Epithelial cell of prostate (primary cell): ENCODE results near the gene BAZ1B.
"Not testable (repeated sequence)": the region's sequence is repeated elsewhere in the genome, so short reads cannot be mapped to it uniquely, and the experiment has no call there.

ENCODE experiments used
- DNase-seq: peaks from one replicate; pipeline ENCODE4 v3.0.0-alpha.2; 2011; ENCODE audit warnings: low read depth, low spot score
- H3K27ac ChIP-seq: fragments of 450-650 bp; 2 replicates; pipeline ENCODE4 v1.5.1; 2017; ENCODE audit warnings: mild to moderate bottlenecking

Gene BAZ1B

DNA sequence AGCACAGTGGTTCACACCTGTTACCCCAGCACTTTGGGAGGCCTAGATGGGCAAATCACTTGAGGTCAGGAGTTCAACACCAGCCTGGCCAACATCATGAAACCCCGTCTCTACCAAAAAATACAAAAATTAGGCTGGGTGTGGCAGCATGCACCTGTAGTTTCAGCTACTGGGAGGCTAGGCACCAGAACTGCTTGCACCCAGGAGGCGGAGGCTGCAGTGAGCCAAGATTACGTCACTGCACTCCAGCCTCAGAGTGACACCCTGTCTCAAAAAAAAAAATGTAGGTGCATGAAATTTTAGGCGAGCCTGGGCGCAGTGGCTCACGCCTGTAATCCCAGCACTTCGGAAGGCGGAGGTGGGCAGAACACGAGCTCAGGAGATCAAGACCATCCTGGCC is 25.7 kb upstream of the BAZ1B start:
- no peak for DNase-seq
- H3K27ac ChIP-seq: no peak overlapping the region

DNA sequence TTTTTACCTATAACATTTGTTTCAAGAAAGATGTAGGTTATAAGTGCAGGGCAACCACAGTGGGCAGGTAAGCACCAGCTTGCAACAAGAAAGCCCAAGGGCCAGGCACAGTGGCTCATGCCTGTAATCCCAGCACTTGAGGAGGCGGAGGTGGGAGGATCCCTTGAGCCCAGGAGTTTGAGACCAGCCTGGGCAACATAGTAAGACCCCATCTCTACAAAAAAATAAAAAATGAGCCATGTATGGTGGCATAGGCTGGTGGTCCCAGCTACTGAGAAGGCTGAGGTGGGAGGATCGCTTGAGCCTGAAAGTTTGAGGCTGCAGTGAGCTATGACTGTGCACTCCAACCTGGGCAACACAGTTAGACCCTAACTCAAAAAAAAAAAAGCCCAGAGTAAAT is 22.6 kb upstream of the BAZ1B start:
- no peak for DNase-seq
- no peak overlapping the region for H3K27ac ChIP-seq

DNA sequence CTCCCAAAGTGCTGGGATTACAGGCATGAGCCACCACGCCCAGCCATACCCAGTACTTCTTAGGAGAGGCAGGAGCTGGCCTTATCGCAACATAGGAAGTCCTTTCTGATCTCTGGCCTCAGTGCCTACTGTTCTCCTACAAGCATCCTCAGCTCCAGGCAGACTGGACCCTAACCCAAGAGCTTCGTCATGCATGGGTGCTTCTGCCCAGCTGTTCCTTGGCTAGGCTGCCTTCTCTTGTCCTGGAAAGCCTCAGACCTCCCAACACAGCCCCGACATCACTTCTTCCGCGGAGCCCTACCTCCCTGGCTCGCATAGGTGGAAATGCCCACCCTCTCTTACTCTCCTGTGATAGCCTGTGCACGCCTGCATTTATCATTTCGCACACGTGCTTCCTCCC is 19.6 kb upstream of the BAZ1B start:
- no peak overlapping the region for H3K27ac ChIP-seq
- no peak for DNase-seq

DNA sequence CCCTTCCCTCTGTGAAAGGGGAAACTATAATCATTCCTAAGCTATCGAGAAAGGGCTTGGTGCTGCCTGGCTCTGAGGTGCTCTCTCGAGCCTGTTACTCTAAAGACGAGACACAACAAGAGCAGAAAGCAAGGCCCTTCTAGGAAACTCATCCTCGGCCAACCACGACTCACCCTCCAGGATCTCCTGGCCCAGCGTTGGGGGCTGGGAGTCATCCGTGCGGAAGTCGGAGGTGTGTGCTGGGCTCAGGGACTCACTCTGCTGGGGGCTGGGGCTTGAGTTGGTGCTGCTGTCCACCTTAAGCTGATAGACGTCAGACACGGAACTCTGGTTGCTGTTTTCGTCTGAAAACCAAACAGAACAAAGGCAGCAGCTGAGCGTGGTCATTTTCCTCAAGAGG is 17.6 kb upstream of the BAZ1B start:
- no peak overlapping the region for H3K27ac ChIP-seq
- DNase-seq: no peak

DNA sequence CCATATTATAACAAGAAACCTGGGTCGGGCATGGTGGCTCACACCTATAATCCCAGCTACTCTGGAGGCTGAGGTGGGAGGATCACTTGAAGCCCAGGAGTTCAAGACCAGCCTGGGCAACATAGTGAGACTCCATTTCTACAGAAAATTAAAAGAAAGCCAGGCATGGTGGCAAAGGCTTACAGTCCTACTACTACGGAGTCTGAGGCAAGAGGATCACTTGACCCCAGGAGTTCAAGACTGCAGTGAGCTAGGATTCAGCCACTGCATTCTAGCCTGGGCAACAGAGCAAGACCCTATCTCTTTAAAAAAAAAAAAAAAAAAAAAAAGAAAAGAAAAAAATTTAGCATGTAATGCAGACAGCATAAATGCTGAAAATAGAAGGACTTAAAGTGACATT is 16.4 kb upstream of the BAZ1B start:
- not testable (repeated sequence) for H3K27ac ChIP-seq, DNase-seq

DNA sequence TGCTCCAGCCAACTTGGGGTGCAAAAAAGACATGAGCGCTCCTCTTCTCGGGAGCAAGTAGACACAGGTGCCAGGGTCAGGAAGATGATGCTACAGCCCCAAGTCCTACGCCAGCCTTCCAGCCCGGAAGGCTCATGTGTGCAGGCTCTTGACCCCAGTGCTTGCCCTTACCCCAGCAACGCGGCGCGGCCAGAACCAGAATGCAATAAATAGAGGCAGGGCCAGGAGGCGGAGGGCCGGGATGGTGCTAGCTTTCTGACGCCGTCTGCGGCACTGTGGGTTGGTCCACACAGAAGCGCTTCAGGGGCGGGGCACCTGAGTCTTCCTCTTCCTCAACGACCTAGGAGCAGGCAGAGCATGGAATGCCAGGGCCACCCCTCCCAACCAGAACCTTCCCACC is 15.0 kb upstream of the BAZ1B start:
- no peak overlapping the region for H3K27ac ChIP-seq
- DNase-seq: no peak

DNA sequence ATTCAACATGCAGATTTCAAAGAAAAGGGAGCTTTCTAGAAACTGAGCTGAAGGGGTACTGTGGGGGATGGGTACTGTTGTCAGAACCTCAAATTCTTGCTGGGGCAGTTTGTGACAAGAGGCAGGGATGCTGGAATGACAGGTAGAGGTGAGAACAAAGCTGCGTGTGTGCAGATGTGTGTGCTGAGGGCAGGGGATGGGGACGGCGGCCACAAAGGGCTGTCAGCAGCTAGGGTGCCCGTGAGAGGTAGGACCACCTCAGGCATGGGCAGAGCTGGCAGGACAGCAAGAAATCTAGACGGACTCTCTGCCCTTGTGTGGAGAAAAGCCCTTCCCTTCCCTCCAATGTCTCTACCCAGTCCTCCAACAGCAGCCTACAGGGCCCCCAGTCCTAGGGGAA is 14.4 kb upstream of the BAZ1B start:
- DNase-seq: no peak
- H3K27ac ChIP-seq: no peak overlapping the region

DNA sequence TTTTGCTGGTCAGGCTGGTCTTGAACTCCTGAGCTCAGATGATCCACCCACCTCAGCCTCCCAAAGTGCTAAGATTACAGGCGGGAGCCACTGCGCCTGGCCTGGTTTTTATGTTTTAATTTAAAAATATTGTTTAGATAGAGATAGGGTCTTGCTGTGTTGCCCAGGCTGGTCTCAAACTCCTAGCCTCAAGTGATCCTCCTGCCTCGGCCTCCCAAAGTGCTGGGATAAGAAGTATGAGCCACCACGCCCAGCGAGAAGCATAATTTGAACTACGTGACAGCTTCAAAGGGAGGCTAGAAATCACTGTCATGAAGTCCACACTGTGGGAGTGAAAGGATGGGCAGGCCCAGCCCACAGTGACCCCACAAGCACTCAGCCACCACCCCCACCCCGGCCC is 13.8 kb upstream of the BAZ1B start:
- H3K27ac ChIP-seq, DNase-seq: not testable (repeated sequence)

DNA sequence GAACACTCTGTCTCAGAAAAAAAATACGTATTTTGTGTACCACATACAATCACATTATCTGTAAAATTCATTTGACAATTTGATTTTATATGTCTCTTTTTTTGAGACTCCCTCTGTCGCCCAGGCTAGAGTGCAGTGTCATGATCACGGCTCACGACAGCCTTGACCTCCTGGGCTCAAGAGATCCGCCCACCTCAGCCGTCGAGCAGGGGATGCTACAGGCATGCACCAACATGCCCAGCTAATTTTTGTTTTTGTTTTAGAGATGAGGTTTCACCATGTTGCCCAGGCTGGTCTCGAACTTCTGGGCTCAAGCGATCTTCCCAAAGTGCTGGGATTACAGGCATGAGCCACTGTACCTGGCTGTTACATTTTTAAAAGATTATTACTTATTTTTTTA is 11.6 kb upstream of the BAZ1B start:
- no peak for DNase-seq
- H3K27ac ChIP-seq: no peak overlapping the region

DNA sequence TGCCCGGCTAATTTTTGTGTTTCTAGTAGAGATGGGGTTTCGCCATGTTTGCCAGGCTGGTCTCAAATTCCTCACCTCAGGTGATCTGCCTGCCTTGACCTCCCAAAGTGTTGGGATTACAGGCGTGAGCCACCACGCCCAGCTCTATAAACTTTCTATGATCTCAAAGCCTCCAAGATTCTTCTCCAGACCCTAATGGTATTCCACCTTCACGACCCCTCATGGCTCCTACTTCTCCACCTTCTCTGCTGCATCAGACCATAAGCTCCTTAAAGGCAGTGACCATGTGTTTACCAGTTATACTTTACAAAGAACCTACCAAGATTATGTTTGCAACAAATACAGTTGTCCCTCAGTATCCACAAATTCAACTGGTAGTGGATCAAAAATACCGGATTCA is 10.1 kb upstream of the BAZ1B start:
- no peak overlapping the region for H3K27ac ChIP-seq
- DNase-seq: no peak

DNA sequence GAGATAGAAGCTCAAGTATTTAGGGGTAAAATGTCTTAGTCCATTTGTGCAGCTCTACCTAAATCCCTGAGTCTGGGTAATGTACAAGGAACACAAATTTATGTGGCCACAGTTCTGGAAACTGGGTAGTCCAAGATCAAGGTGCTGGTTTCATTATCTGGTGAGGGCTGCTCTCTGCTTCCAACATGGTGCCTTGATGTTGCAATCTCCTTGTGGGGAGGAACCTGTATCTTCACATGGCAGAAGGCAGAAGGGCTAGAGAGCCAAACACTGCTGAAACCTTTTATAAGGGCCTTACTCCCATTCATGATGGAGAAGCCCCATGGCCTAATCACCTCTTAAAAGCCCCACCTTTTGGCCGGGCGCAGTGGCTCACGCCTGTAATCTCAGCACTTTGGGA is 8.7 kb upstream of the BAZ1B start:
- no peak for DNase-seq
- no peak overlapping the region for H3K27ac ChIP-seq

DNA sequence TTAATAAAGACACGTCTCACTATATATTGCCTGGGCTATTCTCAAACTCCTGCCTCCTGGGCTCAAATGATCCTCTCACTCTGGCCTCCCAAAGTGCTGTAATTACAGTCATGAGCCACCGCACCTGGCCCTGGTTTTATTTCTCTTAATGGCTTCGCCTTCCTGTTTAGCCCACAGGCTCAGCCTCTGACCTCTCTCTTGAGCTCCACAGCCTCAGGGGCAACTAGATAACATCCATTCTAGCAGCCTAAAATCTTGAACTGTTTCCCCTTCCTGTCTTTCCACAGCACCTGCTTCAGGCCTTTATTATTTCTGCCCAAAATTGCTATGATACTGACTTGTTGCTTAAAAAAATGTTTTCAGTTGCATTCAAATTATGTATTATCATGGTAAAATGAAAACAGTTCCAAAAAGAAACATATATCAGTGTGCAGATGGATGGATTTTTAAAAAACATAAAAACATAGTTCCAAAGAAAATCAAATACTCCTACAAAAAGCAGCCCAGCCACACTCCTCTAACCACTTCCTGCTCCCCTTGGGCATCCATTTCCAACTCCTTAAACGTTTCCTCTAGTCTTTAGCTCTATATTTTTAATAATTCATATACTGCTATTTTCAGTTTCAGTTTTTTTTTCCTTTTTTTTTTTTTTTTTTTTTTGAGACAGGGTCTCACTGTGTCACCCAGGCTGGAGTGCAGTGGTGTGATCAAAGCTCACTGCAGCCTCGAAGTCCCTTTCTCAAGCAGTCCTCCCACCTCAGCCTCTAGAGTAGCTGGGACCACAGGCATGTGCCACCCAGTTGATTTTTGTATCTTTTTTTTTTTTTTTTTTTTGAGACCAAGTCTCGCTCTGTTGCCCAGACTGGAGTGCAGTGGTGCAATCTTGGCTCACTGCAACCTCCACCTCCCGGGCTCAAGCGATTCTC is 5.1 kb upstream of the BAZ1B start:
- no peak overlapping the region for H3K27ac ChIP-seq
- no peak for DNase-seq

DNA sequence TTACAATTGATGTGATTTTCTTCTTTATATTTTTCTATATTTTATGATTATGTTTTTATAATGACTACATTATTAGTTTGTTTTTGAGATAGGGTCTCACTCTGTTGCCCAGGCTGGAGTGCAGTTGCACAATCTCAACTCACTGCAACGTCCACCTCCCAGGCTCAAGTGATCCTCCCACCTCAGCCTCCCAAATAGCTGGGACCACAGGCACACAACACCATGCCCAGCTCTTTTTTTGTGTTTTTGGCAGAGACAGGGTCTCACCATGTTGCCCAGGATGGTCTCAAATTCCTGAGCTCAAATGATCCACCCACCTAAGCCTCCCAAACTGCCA is 4.0 kb upstream of the BAZ1B start:
- not testable (repeated sequence) for H3K27ac ChIP-seq, DNase-seq

DNA sequence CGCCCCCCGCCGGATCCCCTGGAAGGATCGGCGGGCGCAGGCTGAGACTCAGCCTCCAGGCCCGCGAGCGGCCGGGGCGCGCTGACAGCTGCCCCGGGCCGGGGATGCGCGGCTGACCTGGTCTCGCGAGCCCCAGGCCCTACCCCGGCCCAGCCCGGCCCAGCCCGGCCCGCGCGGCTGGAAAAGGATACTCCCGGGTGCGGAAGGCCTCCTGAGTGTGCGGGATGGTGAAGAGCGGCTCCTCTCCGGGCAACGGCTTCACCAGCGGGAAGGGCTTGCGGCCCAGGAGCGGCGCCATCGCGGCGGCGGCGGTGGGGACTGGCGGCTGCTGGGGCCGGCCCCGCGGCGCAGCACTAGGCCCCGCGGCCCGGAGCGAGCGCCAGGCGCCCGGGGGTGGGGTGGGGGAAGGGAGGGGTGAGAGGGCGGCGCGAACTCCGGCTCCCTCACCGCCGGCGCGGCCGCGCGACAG is 423 bp downstream of the BAZ1B start:
- no peak for DNase-seq
- H3K27ac ChIP-seq: peak overlapping the region; percentile 77

DNA sequence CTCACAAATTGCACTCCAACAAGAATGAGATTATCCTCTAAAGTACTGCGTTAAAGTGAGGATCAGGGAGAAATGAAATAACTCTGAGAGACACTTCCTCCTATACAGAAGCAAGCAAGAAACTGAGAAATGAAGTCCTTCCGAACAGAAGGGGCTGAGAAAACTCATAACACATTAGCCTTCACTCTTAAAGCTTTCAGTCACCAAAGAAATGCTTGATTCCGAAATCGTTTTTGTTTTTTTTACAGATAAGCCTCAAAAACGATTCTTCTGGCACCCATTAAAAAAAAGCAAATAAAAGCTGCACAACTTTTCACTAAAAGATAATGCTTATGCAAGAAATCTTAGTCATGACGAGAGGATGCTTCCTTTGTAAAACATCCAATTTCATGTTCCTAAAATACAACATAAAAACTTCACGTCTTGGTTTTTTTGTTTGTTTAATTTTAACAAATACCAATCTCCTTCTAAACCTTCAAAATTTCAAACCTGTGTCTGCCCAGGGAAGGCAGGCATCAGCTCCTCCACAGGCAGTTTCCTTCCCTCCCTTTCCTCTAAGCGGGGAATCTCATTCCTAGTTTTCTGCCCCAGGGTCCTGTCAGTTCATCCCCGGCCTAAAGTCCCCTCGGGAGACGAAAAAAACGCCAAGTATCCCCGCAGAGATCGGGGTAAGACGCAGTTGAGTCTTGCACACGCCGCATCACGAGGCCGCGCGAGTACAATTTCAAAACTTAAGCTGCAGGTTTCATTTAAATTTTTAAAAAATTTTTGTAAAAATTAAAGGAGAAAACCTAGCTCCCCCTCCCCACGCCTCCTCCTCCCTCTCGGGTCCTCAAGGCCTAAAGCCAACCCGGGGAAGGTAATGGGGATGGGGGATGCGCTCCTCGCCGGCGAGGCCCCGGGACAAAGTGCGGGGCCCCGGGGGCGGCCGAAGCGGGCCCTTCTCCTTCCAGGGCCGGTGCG is 1.1 kb downstream of the BAZ1B start:
- peak overlapping the region; percentile 77 for H3K27ac ChIP-seq
- no peak for DNase-seq

DNA sequence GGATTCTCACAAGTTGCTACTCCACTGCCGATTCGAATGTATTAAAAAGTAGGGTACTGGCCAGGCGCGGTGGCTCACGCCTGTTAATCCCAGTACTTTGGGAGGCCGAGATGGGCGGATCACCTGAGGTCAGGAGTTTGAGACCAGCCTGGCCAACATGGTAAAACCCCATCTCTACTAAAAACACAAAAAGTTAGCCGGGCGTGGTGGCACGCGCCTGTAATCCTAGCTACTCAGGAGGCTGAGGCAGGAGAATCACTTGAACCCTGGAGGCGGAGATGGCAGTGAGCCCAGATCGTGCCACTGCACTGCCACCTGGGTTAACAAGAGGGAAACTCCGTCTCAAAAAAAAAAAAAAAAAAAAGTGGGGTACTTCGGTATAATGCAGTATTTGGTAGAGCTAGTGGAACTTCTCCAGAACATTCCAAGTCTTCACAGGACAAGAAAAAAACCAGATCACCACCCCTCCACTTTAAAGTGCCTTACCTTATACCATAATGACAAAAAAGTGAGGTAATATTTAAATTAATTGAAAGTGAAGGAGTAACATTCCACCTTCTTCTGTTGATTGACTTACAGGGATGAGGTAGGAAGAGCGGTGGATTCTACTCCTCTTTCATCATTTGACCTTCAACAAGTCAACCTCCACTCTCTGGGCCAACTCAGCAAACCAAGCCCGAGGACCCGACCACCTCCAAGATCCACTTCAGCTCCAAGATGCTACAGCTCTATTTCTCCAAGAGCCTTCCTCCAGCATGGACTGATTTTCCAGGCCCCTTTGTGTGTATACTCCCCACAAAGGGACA is 2.0 kb downstream of the BAZ1B start:
- DNase-seq: no peak

DNA sequence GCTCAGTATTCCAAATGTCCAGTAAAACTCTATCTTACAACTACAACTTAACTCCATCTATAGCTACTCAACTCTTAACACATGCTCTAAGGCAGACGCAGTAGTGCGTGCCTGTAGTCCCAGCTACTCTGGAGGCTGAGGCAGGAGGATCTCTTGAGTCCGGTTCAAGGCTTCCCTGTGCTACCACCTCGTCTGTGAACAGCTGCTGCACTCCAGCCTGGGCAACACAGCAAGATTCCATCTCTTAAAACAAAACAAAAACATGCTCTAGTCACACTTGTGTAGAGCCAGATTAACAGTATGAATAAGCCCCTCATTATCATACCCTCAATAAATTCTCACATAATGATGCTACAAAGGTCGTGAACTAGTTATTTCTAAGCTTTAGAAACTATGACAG is 3.6 kb downstream of the BAZ1B start:
- no peak for DNase-seq
- no peak overlapping the region for H3K27ac ChIP-seq

More for the DNA sequence above, 2.0 kb downstream of the BAZ1B start:
- peak overlapping the region; percentile 77 for H3K27ac ChIP-seq

DNA sequence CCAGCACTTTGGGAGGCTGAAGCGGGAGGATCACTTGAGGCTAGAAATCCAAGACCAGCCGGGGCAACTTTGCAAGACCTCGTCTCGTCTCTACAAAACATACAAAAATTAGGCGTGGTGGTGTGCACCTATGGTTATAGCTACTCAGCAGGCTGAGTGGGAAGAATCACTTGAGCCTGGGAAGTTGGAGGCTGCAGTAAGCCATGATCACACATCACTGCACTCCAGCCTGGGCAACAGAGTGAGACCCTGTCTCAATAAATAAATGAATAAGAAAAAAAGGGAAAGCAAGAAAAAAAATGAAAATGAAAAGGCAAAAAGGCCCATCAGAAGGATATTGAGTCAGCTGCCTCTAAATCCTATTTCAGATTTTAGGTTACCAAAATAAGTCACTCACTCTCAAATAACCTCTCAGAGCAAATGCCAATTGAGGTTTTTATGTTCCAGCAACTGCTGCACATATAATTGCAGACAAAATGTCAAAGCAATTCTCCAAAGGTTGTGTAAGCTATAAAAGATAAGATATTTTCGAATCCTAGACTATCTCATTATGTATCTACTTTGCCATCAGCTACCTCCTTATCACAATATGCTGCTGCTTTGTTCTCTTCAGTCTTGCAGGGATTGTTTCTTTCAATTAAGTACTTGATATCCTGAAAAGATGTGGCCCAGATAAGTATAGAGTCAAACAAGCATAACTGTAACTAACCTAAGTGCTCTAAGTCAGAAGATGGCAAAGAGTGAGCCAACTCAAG is 4.7 kb downstream of the BAZ1B start:
- DNase-seq: no peak
- no peak overlapping the region for H3K27ac ChIP-seq

DNA sequence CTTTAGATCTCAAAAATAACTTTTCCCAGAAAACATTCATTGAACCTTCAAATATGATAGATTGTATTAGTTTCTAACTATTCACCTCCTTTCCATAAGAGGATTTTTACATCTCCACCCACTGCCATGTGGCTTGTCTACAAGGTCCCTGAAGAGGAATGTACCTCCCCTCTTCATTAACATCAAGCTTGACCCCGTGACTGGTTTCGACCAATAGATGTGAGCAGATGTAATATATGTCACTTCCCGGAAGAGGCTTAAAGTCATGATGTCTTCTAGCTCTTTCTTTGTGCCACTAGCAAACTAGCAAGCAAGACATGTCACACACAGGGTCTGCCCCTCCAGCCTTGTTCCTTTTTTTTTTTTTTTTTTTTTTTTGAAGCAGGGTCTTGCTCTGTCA is 6.9 kb downstream of the BAZ1B start:
- H3K27ac ChIP-seq: no peak overlapping the region
- no peak for DNase-seq
